Keratinocyte (primary cell): ENCODE measurements around the gene CXorf65.

ENCODE experiments used
- CTCF ChIP-seq, 3 experiments: IDR thresholded peaks in 1 of 3; conservative IDR thresholded peaks in 1 of 3; optimal IDR thresholded peaks in 1 of 3; 2 replicates in 2 of 3; 3 replicates in 1 of 3; pipeline versions ENCODE3 to v1.5.1; 2011; ENCODE audit warnings: low read length in 3 of 3, mild to moderate bottlenecking in 3 of 3, moderate library complexity in 2 of 3, control low read depth in 1 of 3, inconsistent platforms in 1 of 3; ENCODE audit not compliant: insufficient read depth in 2 of 3; ENCODE audit errors: extremely low read depth in 1 of 3
- EZH2 ChIP-seq: IDR thresholded peaks from one replicate; pipeline ENCODE4 v1.6.1; 2012; ENCODE audit warnings: inconsistent platforms, mild to moderate bottlenecking, low read length, moderate library complexity

- no peak for TF ChIP-seq CTCF (optimal IDR thresholded peaks at IDR 0.05 in 1 of 3, IDR thresholded peaks at IDR 0.05 in 1 of 3, conservative IDR thresholded peaks at IDR 0.05 in 1 of 3; ENCODE audit: extremely low read depth in 1 of 3, insufficient read depth in 2 of 3, low read length in 3 of 3)
- no peak for TF ChIP-seq EZH2
Measured at GRCh38 chrX:71118032-71118984, 11.8 kb upstream of the CXorf65 start, which contains the start of gene MED12.
